ENCODE data around the gene GPR31.

The GPR31 gene

DNA sequence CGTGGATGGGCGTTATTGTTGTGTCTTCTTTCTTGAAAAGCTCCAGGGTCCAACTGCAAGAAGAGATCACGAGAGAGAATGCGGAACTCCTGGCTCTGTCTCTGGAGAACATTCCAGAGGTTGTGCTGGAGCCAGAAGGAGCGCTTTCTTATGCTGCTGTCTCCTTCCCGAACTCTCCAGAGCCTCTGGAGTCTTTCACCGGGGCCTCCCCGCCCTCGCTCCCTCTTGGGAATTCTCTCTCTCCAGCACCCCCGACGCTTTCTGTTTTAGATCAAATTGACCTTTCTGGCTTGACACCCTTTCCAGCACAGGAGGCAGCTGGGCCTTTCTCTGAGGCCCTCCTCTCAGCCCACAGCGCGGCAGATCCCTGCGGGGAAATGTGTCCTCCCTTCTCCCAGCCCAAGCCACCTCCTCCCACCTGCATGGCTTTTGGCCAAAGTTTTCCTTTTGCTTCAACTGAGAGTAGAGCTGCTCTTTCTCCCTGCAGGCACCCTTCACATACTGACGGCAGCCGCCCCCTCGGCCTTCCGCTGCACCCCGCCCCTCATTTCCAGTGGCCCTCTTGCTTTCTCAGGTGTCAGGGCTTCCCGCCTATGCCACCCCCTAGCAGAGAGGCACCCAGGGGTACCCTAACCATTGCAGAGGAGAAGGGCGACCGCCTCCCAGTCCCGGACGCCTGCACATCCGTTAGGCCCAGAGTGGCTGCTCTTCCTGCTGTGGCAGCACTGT, 41.5 kb downstream of the GPR31 start:
- DNase-seq, result no peak

DNA sequence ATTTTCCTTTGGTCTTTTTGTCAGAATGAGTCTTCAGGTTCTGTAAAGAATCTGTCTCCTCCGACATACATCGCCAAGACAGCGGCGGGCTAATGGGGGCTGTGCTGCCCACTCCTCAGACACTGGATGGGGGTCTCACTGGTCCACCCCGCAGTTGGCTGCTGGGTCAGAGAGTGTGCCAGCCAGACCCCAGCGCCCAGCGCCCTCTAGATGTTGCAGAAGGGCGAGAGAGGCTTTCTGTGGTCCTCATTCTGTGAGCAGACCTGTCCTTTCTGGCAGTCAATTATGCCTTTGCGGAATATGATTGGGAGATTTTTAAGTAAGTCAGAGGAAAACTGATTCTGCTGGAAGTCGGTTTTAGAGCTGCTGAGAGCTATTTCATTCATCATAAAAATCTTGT, 42.7 kb downstream of the GPR31 start:
- DNase-seq, result no peak

DNA sequence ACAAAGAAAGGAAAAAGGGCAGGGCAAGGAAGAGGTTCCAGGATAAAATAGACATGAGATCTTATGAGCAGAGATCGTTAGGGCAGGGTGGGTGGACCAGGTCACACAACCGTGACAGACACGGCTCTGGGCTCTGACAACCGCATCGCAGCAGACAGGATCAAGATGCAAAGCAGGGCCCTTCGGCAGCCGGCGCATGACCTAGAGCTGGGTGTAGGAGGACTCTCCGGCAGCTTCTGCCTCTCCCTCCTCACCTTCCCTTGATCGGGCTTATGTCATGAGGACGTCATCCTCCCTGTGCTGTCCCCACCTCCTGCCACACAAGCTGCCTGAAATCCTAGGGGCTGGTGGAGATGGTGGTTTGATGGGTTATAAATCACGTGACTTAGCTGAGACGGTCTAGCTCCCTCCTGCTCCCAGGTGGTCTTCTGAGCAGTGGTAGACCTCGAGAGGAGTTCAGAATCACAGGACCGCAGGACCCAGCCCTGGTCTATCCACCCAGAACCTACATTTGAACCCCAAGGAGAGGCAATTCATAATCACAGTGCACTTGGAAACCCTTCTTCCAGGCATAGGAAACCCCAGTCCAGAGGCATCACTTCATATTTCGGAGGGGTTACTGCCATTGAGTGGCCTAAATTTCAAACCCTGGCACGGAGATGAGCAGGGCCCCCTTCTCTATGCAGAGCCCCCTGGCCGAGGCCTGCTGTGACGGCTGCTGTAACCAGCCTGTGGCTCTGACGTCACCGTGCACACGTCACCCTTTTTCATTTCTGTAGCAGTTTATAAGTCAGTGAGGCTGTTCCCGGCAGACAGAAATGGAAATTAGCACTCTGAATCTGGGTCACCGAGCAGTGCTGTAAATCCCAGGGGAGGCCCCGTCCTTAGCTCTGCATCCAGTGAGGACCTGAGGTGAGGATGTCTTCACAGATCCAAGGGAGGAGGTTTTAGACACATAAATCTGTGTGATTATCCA, 43.6 kb downstream of the GPR31 start:
- no peak for DNase-seq

DNA sequence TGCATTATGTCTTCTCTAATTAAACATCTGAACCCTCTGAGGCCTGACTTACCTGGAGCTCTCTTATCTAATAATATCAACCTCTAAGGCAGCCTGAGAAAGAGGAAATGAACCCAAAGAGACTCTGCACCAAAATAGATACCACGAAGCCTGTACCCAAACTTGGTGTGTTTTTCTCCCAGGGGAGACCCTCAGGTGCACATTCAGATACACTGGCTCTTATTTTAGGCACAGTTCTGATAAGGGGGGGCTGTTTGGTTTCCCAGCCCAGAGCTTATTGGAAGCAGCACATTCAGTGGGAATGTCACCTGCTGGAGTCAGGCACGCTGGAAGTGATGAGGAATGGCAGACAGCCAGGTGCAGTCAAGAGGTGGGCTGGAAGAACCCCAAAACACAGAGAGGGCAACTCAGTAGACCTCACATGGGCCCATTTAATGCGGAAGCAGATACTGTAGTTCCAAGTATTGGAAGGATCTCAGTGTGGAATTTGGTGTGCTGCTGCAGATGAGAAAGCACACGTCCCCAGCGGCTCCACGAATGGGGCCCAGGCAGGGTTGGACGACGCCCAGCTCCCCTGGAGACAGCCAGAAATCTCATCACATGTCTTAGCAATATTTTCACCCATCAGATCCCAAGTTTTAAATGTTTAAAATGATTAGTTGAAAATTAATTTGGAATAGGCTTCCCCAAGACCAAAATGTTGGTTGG, 44.6 kb downstream of the GPR31 start:
- DNase-seq, result no peak

DNA sequence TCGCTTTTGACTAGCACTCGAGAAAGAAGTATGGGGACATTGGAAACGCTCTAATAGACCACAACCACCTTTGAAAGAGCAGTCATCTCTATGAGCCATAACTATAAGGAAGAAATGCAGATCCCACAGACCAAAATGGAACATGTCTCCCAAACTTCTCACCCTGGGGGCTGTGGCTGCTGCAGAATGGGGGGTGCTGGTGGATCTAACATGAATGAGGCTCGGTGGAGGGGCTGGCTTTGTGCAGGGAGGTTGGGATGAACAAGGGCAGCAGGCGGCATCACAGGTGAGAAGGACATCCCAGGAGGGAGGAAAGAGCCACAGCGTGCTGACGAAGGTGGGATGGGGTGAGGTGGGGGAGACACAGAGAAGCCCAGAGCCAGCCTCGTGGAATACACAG, 45.4 kb downstream of the GPR31 start:
- DNase-seq, result no peak

DNA sequence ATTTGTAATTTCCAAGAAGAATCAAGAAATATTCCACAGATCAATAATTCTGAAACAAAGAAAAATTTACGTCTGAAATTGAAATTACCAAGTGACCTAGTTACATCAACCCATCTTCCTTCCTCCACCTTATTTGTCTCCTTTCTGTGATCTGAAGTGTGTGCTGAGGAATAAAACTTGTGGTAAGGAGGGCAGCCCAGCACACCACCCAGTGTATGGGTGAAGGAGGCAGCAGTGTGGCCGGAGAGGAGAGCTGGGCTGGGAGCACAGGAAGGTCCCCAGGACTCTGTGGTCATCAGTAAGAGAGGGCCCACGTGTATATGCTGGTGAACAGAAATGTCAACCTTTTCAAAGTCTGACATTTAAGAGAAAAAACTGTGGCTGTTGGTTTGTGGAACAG, 46.2 kb downstream of the GPR31 start:
- no peak for DNase-seq

DNA sequence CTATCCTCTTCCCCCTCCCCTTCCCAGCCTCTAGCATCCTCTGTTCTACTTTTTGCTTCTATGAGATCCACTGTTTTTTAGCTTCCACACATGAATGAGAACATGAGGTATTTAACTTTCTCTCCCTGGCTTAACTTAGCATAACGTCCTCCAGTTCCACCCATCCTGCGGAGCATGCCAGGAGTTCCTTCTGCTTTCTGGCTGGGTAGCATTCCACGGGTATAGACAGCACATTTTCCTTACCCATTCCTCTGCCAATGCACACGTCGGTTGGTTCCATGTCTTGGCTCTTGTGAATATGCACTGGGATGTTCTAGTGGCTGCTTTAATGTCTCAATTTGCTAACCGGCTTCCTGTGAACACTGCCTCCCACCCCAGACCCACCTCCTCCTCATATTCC, 48.1 kb downstream of the GPR31 start:
- no peak for DNase-seq

DNA sequence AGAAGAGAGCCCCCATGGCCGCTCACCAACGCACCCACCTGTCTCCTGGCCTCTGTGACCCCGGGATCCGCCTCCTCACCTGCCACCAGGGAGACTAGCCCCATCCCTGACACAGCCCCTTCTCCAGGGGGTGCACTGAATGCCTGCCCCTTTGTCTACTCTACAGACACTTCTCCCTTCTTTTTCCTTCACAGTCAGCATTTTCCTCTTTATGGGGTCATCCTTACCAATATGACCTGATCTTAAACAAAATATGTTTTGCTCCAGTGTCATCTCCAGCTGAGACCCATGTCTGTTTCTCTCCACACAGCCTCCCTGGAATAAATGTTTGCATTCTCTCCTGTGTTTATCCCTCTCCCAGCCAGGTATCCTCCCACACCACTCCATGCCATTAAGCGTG, 49.5 kb downstream of the GPR31 start:
- no peak for DNase-seq

DNA sequence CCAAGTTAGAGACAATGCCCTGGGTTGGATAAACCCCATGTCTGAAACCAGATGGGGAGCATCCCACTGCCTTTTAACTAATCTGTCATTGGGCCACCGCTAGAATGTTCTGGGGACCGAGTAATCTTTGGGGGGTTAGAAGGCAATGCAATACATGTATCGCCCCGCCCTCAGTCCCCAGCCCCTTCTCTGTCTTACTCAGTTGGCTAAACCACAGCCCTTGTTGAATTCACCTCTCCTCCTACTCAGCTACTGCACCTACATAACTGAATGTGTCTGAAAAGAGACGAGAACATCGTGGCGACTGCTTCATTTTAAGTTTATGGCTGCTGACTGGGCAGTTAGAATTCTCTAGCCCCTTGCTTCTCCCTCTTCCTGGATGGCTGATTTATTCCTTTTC, 50.0 kb downstream of the GPR31 start:
- DNase-seq, result no peak

DNA sequence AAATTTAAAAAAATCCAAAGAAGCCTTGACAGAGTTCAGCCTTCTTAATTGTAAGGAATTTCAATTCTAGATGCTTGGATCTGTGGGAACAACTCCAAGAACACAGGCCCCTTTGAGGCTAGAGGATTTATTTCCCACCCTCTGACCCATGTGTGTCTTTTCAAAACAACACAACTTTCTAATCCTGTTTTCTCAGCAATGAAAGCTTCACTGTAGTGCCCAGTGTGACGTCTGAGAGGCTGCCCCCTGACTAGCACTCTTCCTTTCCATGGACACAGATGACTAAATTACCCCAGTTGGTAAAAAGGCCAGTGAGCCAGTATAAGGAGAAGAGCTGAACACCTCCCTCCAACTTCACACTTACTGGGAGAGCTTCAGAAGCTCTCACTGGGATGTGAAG, 51.4 kb downstream of the GPR31 start:
- no peak for DNase-seq
